Caco-2 (cell line): Measurements from ENCODE around the gene TCERG1. TPM values are rescaled to one million over a fixed set of nuclear protein-coding genes. Genes with fewer than 3 reads are reported as not detected.

Experiments used
- Bru-seq: library from RNA; stranded (reverse); fragments of 400-500 nt; gene quantifications from one replicate; lab custom pipeline; 2021; lab: Mats Ljungman, UMichigan
- BruChase-seq, 2 experiments: library from RNA; stranded (reverse); fragments of 400-500 nt; gene quantifications; one replicate each; lab custom pipeline; 2021; lab: Mats Ljungman, UMichigan
- BruUV-seq: library from RNA; stranded (reverse); fragments of 400-500 nt; replicated peaks from 2 replicates; lab custom pipeline; 2021; lab: Mats Ljungman, UMichigan
- CTCF ChIA-PET: fragments of 300-600 bp; sonication (Branson Sonifier 250); formaldehyde crosslinking; loops from one replicate; lab custom pipeline; 2022; ENCODE audit warnings: antibody characterized with exemption; lab: Charles Lee
- POLR2A ChIA-PET: fragments of 300-600 bp; sonication (Branson Sonifier 250); formaldehyde crosslinking; loops from one replicate; lab custom pipeline; 2022; ENCODE audit warnings: antibody characterized with exemption; lab: Charles Lee
- DNase-seq, 2 experiments: peaks; one replicate each; pipeline versions ENCODE4 v3.0.0 to v3.0.0-alpha.2; 2020 to 2022
- H3K27me3 ChIP-seq: replicated peaks from 2 replicates; pipeline ENCODE4 v1.6.0; 2011; ENCODE audit warnings: low read length; ENCODE audit not compliant: control insufficient read depth, insufficient read depth
- H3K36me3 ChIP-seq: 2 replicates; pipeline ENCODE4 v1.5.1; 2011; ENCODE audit warnings: low read length; ENCODE audit not compliant: control insufficient read depth, insufficient read depth
- H3K4me1 ChIP-seq: fragments of 250-450 bp; sonication (Bioruptor Pico); 2 replicates; pipeline ENCODE4 v1.5.1; 2020; ENCODE audit warnings: mild to moderate bottlenecking
- H3K4me3 ChIP-seq: 2 replicates; pipeline ENCODE4 v1.5.1; 2011; ENCODE audit warnings: low read depth, mild to moderate bottlenecking, control low read depth, low read length
- H3K9me3 ChIP-seq: fragments of 250-450 bp; sonication (Bioruptor Pico); 2 replicates; pipeline ENCODE4 v1.5.1; 2020; ENCODE audit warnings: mild to moderate bottlenecking, moderate library complexity
- H3K27ac Mint-ChIP-seq: one replicate; pipeline ENCODE4 v1.8.0; 2022; ENCODE audit warnings: mixed read lengths; ENCODE audit not compliant: unreplicated experiment
- H3K27me3 Mint-ChIP-seq: one replicate; pipeline ENCODE4 v1.8.0; 2022; ENCODE audit warnings: mixed read lengths; ENCODE audit not compliant: insufficient read depth, unreplicated experiment
- H3K36me3 Mint-ChIP-seq: one replicate; pipeline ENCODE4 v1.8.0; 2022; ENCODE audit warnings: mild to moderate bottlenecking, mixed read lengths; ENCODE audit not compliant: insufficient read depth, unreplicated experiment
- H3K4me1 Mint-ChIP-seq: one replicate; pipeline ENCODE4 v1.8.0; 2022; ENCODE audit warnings: low read depth, mixed read lengths; ENCODE audit not compliant: unreplicated experiment
- H3K4me3 Mint-ChIP-seq: one replicate; pipeline ENCODE4 v1.8.0; 2022; ENCODE audit warnings: mild to moderate bottlenecking, moderate library complexity, mixed read lengths; ENCODE audit not compliant: unreplicated experiment
- H3K9me3 Mint-ChIP-seq: one replicate; pipeline ENCODE4 v1.8.0; 2022; ENCODE audit warnings: mixed read lengths; ENCODE audit not compliant: unreplicated experiment
- CTCF ChIP-seq, 2 experiments: fragments of 200-600 bp in 1 of 2; IDR thresholded peaks; 1 replicate in 1 of 2; 2 replicates in 1 of 2; pipeline versions ENCODE4 v1.5.1 to v1.8.0; 2011 to 2022; ENCODE audit warnings: antibody characterized with exemption in 1 of 2, control low read depth in 1 of 2, inconsistent platforms in 1 of 2, low read depth in 1 of 2, low read length in 1 of 2, mild to moderate bottlenecking in 1 of 2, moderate library complexity in 1 of 2; ENCODE audit not compliant: insufficient read depth in 1 of 2, severe bottlenecking in 1 of 2, unreplicated experiment in 1 of 2
- intact Hi-C: fragments of 100-400 bp; cut with micrococcal nuclease; formaldehyde crosslinking; loops from one replicate; pipeline ENCODE4 v1.10.0; 2022; ENCODE audit not compliant: unreplicated experiment
- long read RNA-seq: library from polyadenylated mRNA; stranded (forward); transcript quantifications from one replicate; pipeline ENCODE4 v2.0.0, GENCODE V29; 2022
- total RNA-seq: library from RNA; stranded (reverse); gene quantifications from 2 replicates; pipeline ENCODE4 v1.2.3, GENCODE V29; 2022

The TCERG1 gene
- total RNA-seq (88.2 and 97.1 TPM in 2 replicates), Bru-seq, nascent RNA (percentile 98 among the genes with signal in this experiment), BruChase-seq, experiment 1, labeled RNA remaining after a 2-hour chase (percentile 97 among the genes with signal in this experiment), BruChase-seq, experiment 2, labeled RNA remaining after a 6-hour chase (percentile 95 among the genes with signal in this experiment)
- long read RNA-seq, partial matches to known transcripts = 28 of 44 reads
- long read RNA-seq, other reads (novel, unspliced or antisense) = 12 of 44 reads

- Histone ChIP-seq H3K4me1 (peaks cover 27% of the 10 kb centered on the region), H3K4me3 (peak within 1 kb of the TSS; percentile 90), H3K36me3 (no peaks in the 10 kb centered on the region), H3K27me3 (no peaks in the 10 kb centered on the region), H3K9me3 (no peaks in the 10 kb centered on the region)
- H3K27ac Mint-ChIP-seq = peak within 1 kb of the TSS; percentile 98
- no peaks in the 10 kb centered on the region for H3K27me3 Mint-ChIP-seq
- peaks cover 14% of the 10 kb centered on the region for H3K36me3 Mint-ChIP-seq
- no TSS peak for BruUV-seq
- ChIA-PET POLR2A (interaction anchor here (0.6 kb wide), 1 partner anchor 309 kb away, joined by 7 read pairs; no protein-coding TSS in a partner anchor), CTCF (interaction anchor here (0.6 to 1.0 kb wide), 8 partner anchors 23 to 622 kb away, joined by 3 to 4 read pairs (median 3); partner anchors contain the start of gene LARS1)
- peak; percentile 58 to 83 for TF ChIP-seq CTCF (IDR thresholded peaks at IDR 0.05; ENCODE audit: insufficient read depth in 1 of 2, low read depth in 1 of 2, low read length in 1 of 2, severe bottlenecking in 1 of 2, unreplicated experiment in 1 of 2)
- H3K4me3 Mint-ChIP-seq = peak within 1 kb of the TSS; percentile 95
- intact Hi-C loops = no loop called here
- H3K9me3 Mint-ChIP-seq = no peaks in the 10 kb centered on the region
- DNase-seq = peak; percentile 98 to 99
- peaks cover 16% of the 10 kb centered on the region for H3K4me1 Mint-ChIP-seq
Measured at GRCh38 chr5:146446861-146447733, at the start of gene TCERG1. TCERG1 (plus strand) TSS chr5:146447333; CDS start chr5:146447350, 17 bp downstream.

GRCh38 chr5:146398826-146399225, 48.3 kb upstream of the TCERG1 start:
- Mint-ChIP-seq H3K27ac (no peak overlapping the region), H3K27me3 (peaks cover 29% of the 10 kb centered on the region), H3K9me3 (no peaks in the 10 kb centered on the region), H3K36me3 (no peaks in the 10 kb centered on the region), H3K4me1 (no peaks in the 10 kb centered on the region), H3K4me3 (no peak overlapping the region)
- BruUV-seq = no TSS peak
- ChIA-PET POLR2A (no interaction called here), CTCF (no interaction called here)
- Histone ChIP-seq H3K27me3 (no peaks in the 10 kb centered on the region), H3K4me1 (no peaks in the 10 kb centered on the region), H3K36me3 (no peaks in the 10 kb centered on the region), H3K4me3 (no peak overlapping the region), H3K9me3 (no peaks in the 10 kb centered on the region)
- DNase-seq = no peak
- intact Hi-C loops = no loop called here
- no peak for TF ChIP-seq CTCF (IDR thresholded peaks at IDR 0.05; ENCODE audit: insufficient read depth in 1 of 2, low read depth in 1 of 2, low read length in 1 of 2, severe bottlenecking in 1 of 2, unreplicated experiment in 1 of 2)

- Mint-ChIP-seq H3K27ac (no peak overlapping the region), H3K36me3 (no peaks in the 10 kb centered on the region), H3K27me3 (peaks cover 28% of the 10 kb centered on the region), H3K4me1 (no peaks in the 10 kb centered on the region), H3K9me3 (no peaks in the 10 kb centered on the region), H3K4me3 (no peak overlapping the region)
- H3K4me1 ChIP-seq = no peaks in the 10 kb centered on the region
- no peaks in the 10 kb centered on the region for H3K9me3 ChIP-seq
- no peak overlapping the region for H3K4me3 ChIP-seq
- H3K27me3 ChIP-seq = no peaks in the 10 kb centered on the region
- POLR2A ChIA-PET = no interaction called here
- CTCF ChIA-PET = no interaction called here
- intact Hi-C loops = no loop called here
- TF ChIP-seq CTCF (IDR thresholded peaks at IDR 0.05; ENCODE audit: insufficient read depth in 1 of 2, low read depth in 1 of 2, low read length in 1 of 2, severe bottlenecking in 1 of 2, unreplicated experiment in 1 of 2) = no peak
- BruUV-seq = no TSS peak
- no peaks in the 10 kb centered on the region for H3K36me3 ChIP-seq
- no peak for DNase-seq
Measured at GRCh38 chr5:146399481-146399880, 47.7 kb upstream of the TCERG1 start.
